Neural cell (in vitro differentiated cells): ENCODE data around the gene CDH4. TPM values are rescaled to one million over a fixed set of nuclear protein-coding genes. Genes with fewer than 3 reads are reported as not detected.

Experiments used
- H2AFZ ChIP-seq: fragments of 200-600, 300-800 bp; sonication (generic), shearing (Covaris generic); 2 replicates; pipeline ENCODE4 v1.6.0; 2014; ENCODE audit warnings: low read depth, mild to moderate bottlenecking, antibody characterized with exemption, low read length, moderate library complexity
- H3F3A ChIP-seq: fragments of 200-600 bp; shearing (Covaris generic); 2 replicates; pipeline ENCODE4 v1.6.1; 2016; ENCODE audit warnings: mild to moderate bottlenecking, moderate library complexity, mixed read lengths, antibody characterized with exemption, low read length; ENCODE audit not compliant: insufficient read depth, poor library complexity, severe bottlenecking
- H3K27ac ChIP-seq: fragments of 200-600, 300-800 bp; sonication (generic), shearing (Covaris generic); 2 replicates; pipeline ENCODE4 v1.5.1; 2014; ENCODE audit warnings: mild to moderate bottlenecking, low read length, moderate library complexity
- H3K27me3 ChIP-seq: fragments of 300-800, 200-600 bp; sonication (generic), shearing (Covaris generic); 2 replicates; pipeline ENCODE4 v1.6.0; 2014; ENCODE audit warnings: mild to moderate bottlenecking, low read depth, low read length, moderate library complexity; ENCODE audit not compliant: insufficient read depth
- H3K36me3 ChIP-seq: fragments of 300-800, 200-600 bp; sonication (generic), shearing (Covaris generic); 2 replicates; pipeline ENCODE4 v1.5.1; 2014; ENCODE audit warnings: mild to moderate bottlenecking, antibody characterized with exemption, low read length, moderate library complexity; ENCODE audit not compliant: insufficient read depth
- H3K4me2 ChIP-seq: fragments of 300-800, 200-600 bp; sonication (generic), shearing (Covaris generic); 2 replicates; pipeline ENCODE4 v1.6.0; 2014; ENCODE audit warnings: mild to moderate bottlenecking, low read length
- H3K4me3 ChIP-seq: fragments of 300-800, 200-600 bp; sonication (generic), shearing (Covaris generic); 2 replicates; pipeline ENCODE4 v1.5.1; 2014; ENCODE audit warnings: mild to moderate bottlenecking, low read length, moderate library complexity
- H3K79me2 ChIP-seq: fragments of 200-600 bp; shearing (Covaris generic); replicated peaks from 2 replicates; pipeline ENCODE4 v1.6.0; 2014; ENCODE audit warnings: mild to moderate bottlenecking, low read length, moderate library complexity; ENCODE audit not compliant: insufficient read depth
- H3K9ac ChIP-seq: fragments of 300-800, 200-600 bp; sonication (generic), shearing (Covaris generic); 2 replicates; pipeline ENCODE4 v1.6.1; 2016; ENCODE audit warnings: mild to moderate bottlenecking, low read length, mixed read lengths
- H3K9me2 ChIP-seq: fragments of 200-600 bp; shearing (Covaris generic); 2 replicates; pipeline ENCODE4 v1.6.1; 2016; ENCODE audit warnings: mild to moderate bottlenecking, low read length, mixed read lengths; ENCODE audit not compliant: insufficient read depth
- H3K9me3 ChIP-seq: fragments of 200-600, 300-800 bp; sonication (generic), shearing (Covaris generic); 2 replicates; pipeline ENCODE4 v1.6.1; 2016; ENCODE audit warnings: mild to moderate bottlenecking, mixed run types, low read length, moderate library complexity, mixed read lengths
- H4K20me1 ChIP-seq: fragments of 200-600 bp; shearing (Covaris generic); 2 replicates; pipeline ENCODE4 v1.6.1; 2016; ENCODE audit warnings: mild to moderate bottlenecking, mixed run types; ENCODE audit not compliant: insufficient read depth
- EP300 ChIP-seq: fragments of 450-650 bp; conservative IDR thresholded peaks from 2 replicates; pipeline ENCODE4 v1.6.1; 2014; ENCODE audit warnings: antibody characterized with exemption, mild to moderate bottlenecking, moderate library complexity; ENCODE audit not compliant: poor library complexity, severe bottlenecking
- EZH2 ChIP-seq: fragments of 200-600, 300-800 bp; shearing (Covaris generic), sonication (generic); IDR thresholded peaks from 2 replicates; pipeline ENCODE4 v1.6.1; 2014; ENCODE audit warnings: antibody characterized with exemption, low read length, borderline replicate concordance, mild to moderate bottlenecking; ENCODE audit not compliant: insufficient read depth, poor library complexity, severe bottlenecking
- MXI1 ChIP-seq: fragments of 450-650 bp; conservative IDR thresholded peaks from 2 replicates; pipeline ENCODE4 v1.6.1; 2014; ENCODE audit warnings: antibody characterized with exemption, mild to moderate bottlenecking; ENCODE audit not compliant: poor library complexity, severe bottlenecking
- POLR2AphosphoS5 ChIP-seq: IDR thresholded peaks from 2 replicates; pipeline ENCODE4 v1.6.1; 2012
- RAD21 ChIP-seq: fragments of 450-650 bp; conservative IDR thresholded peaks from 2 replicates; pipeline ENCODE4 v1.6.1; 2014; ENCODE audit warnings: antibody characterized with exemption, mild to moderate bottlenecking, moderate library complexity
- SMC3 ChIP-seq: fragments of 450-650 bp; conservative IDR thresholded peaks from 2 replicates; pipeline ENCODE4 v1.6.1; 2014; ENCODE audit warnings: antibody characterized with exemption, mild to moderate bottlenecking, moderate library complexity; ENCODE audit not compliant: poor library complexity
- TAF1 ChIP-seq: IDR thresholded peaks from 2 replicates; pipeline ENCODE4 v1.6.1; 2012; ENCODE audit warnings: low read depth
- polyA plus RNA-seq: library from polyadenylated mRNA; depleted of rRNA; stranded (reverse); fragments of >200 nt; gene quantifications from 2 replicates; pipeline ENCODE4 v1.2.3, GENCODE V29; 2014
- TF ChIP-seq, protein P1 (sequence below): IDR thresholded peaks from 2 replicates; pipeline ENCODE4 v1.6.1; 2012; ENCODE audit warnings: borderline replicate concordance
- TF ChIP-seq, protein P2 (sequence below): fragments of 450-650 bp; IDR thresholded peaks from 2 replicates; pipeline ENCODE4 v1.5.1; 2014; ENCODE audit warnings: antibody characterized with exemption, mild to moderate bottlenecking, moderate library complexity; ENCODE audit not compliant: poor library complexity, severe bottlenecking

The CDH4 gene
- polyA plus RNA-seq, 1 donor from 2014 or later, result 24.6 TPM

DNA sequence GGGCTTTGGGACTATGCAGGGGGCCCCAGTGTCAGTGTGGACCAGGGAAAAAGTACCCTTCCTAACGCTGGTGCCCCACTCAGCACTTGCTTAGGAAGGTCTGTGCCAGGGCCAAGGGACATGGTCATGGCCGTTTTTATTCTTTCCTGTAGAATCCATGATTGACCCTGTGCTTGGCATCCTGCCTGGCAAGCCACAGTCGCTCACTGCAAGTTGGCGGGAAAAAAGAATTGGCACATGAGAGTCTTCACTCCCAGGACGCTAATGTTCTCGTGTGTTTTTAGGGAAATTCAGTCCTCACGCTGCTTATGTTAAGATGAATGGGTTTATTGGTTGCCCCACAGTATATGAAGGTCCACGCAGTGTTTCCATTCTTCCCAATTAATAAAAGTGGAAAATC is 253.4 kb downstream of the CDH4 start:
- H3K27me3 ChIP-seq, result no peaks in the 10 kb centered on the region
- TF ChIP-seq TAF1 (no peak), POLR2AphosphoS5 (no peak), MXI1 (no peak), RAD21 (no peak), SMC3 (no peak), EP300 (no peak), EZH2 (no peak)
- TF ChIP-seq, protein P1, sequence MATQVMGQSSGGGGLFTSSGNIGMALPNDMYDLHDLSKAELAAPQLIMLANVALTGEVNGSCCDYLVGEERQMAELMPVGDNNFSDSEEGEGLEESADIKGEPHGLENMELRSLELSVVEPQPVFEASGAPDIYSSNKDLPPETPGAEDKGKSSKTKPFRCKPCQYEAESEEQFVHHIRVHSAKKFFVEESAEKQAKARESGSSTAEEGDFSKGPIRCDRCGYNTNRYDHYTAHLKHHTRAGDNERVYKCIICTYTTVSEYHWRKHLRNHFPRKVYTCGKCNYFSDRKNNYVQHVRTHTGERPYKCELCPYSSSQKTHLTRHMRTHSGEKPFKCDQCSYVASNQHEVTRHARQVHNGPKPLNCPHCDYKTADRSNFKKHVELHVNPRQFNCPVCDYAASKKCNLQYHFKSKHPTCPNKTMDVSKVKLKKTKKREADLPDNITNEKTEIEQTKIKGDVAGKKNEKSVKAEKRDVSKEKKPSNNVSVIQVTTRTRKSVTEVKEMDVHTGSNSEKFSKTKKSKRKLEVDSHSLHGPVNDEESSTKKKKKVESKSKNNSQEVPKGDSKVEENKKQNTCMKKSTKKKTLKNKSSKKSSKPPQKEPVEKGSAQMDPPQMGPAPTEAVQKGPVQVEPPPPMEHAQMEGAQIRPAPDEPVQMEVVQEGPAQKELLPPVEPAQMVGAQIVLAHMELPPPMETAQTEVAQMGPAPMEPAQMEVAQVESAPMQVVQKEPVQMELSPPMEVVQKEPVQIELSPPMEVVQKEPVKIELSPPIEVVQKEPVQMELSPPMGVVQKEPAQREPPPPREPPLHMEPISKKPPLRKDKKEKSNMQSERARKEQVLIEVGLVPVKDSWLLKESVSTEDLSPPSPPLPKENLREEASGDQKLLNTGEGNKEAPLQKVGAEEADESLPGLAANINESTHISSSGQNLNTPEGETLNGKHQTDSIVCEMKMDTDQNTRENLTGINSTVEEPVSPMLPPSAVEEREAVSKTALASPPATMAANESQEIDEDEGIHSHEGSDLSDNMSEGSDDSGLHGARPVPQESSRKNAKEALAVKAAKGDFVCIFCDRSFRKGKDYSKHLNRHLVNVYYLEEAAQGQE, result no peak
- TF ChIP-seq, protein P2, sequence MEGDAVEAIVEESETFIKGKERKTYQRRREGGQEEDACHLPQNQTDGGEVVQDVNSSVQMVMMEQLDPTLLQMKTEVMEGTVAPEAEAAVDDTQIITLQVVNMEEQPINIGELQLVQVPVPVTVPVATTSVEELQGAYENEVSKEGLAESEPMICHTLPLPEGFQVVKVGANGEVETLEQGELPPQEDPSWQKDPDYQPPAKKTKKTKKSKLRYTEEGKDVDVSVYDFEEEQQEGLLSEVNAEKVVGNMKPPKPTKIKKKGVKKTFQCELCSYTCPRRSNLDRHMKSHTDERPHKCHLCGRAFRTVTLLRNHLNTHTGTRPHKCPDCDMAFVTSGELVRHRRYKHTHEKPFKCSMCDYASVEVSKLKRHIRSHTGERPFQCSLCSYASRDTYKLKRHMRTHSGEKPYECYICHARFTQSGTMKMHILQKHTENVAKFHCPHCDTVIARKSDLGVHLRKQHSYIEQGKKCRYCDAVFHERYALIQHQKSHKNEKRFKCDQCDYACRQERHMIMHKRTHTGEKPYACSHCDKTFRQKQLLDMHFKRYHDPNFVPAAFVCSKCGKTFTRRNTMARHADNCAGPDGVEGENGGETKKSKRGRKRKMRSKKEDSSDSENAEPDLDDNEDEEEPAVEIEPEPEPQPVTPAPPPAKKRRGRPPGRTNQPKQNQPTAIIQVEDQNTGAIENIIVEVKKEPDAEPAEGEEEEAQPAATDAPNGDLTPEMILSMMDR, result no peak
- H3F3A ChIP-seq, result no peaks in the 10 kb centered on the region

DNA sequence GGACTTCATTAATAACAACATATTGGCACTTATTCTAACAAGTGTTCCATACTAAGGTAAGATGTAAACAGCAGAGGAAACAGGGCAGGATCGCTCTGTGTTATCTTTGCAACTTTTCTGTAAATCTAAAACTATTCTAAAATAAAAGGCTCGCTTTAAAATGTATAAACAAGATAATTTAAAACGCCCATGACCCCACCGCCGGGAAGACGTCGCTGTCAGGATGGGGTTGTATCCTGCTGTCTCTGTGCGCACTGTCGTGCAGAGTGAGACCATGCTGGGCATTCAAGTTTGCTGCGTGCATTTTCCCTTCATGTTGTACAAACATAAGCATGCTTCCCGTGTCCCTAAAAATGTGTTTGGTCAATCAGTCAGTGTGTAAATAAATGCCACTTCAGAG is 255.7 kb downstream of the CDH4 start:
- no peaks in the 10 kb centered on the region for H3K79me2 ChIP-seq
- no peak overlapping the region for H3K4me3 ChIP-seq
- no peaks in the 10 kb centered on the region for H3K27me3 ChIP-seq
- no peak overlapping the region for H3K9ac ChIP-seq
- H3K9me3 ChIP-seq, result no peaks in the 10 kb centered on the region
- H3K4me2 ChIP-seq, result no peak overlapping the region
- TF ChIP-seq, protein P2, result no peak
- TF ChIP-seq POLR2AphosphoS5, result no peak
- no peak for TF ChIP-seq EZH2
- TF ChIP-seq, protein P1, result no peak
- no peaks in the 10 kb centered on the region for H3F3A ChIP-seq
- no peaks in the 10 kb centered on the region for H3K9me2 ChIP-seq
- no peak overlapping the region for H2AFZ ChIP-seq
- H4K20me1 ChIP-seq, result no peaks in the 10 kb centered on the region
- H3K27ac ChIP-seq, result no peak overlapping the region
- H3K36me3 ChIP-seq, result peaks cover 4% of the 10 kb centered on the region

More for the DNA sequence above, 253.4 kb downstream of the CDH4 start:
- H3K27ac ChIP-seq, result no peak overlapping the region
- H3K36me3 ChIP-seq, result peaks cover 6% of the 10 kb centered on the region
- H3K9ac ChIP-seq, result no peak overlapping the region
- no peak overlapping the region for H3K4me3 ChIP-seq
- H3K9me2 ChIP-seq, result no peaks in the 10 kb centered on the region
- H3K79me2 ChIP-seq, result no peaks in the 10 kb centered on the region
- no peak overlapping the region for H2AFZ ChIP-seq
- H3K9me3 ChIP-seq, result no peaks in the 10 kb centered on the region
- no peak overlapping the region for H3K4me2 ChIP-seq
- H4K20me1 ChIP-seq, result no peaks in the 10 kb centered on the region
